Caco-2 (cell line): ENCODE results near the gene DPF1. TPM values are rescaled to one million over a fixed set of nuclear protein-coding genes. Genes with fewer than 3 reads are reported as not detected.

Source experiments
- BruUV-seq: library from RNA; stranded (reverse); fragments of 400-500 nt; replicated peaks from 2 replicates; lab custom pipeline; 2021; lab: Mats Ljungman, UMichigan
- CTCF ChIA-PET: fragments of 300-600 bp; sonication (Branson Sonifier 250); formaldehyde crosslinking; loops from one replicate; lab custom pipeline; 2022; ENCODE audit warnings: antibody characterized with exemption; lab: Charles Lee
- POLR2A ChIA-PET: fragments of 300-600 bp; sonication (Branson Sonifier 250); formaldehyde crosslinking; loops from one replicate; lab custom pipeline; 2022; ENCODE audit warnings: antibody characterized with exemption; lab: Charles Lee
- DNase-seq, 2 experiments: peaks; one replicate each; pipeline versions ENCODE4 v3.0.0 to v3.0.0-alpha.2; 2020 to 2022
- H3K27me3 ChIP-seq: replicated peaks from 2 replicates; pipeline ENCODE4 v1.6.0; 2011; ENCODE audit warnings: low read length; ENCODE audit not compliant: control insufficient read depth, insufficient read depth
- H3K36me3 ChIP-seq: 2 replicates; pipeline ENCODE4 v1.5.1; 2011; ENCODE audit warnings: low read length; ENCODE audit not compliant: control insufficient read depth, insufficient read depth
- H3K4me1 ChIP-seq: fragments of 250-450 bp; sonication (Bioruptor Pico); 2 replicates; pipeline ENCODE4 v1.5.1; 2020; ENCODE audit warnings: mild to moderate bottlenecking
- H3K4me3 ChIP-seq: 2 replicates; pipeline ENCODE4 v1.5.1; 2011; ENCODE audit warnings: low read depth, mild to moderate bottlenecking, control low read depth, low read length
- H3K9me3 ChIP-seq: fragments of 250-450 bp; sonication (Bioruptor Pico); 2 replicates; pipeline ENCODE4 v1.5.1; 2020; ENCODE audit warnings: mild to moderate bottlenecking, moderate library complexity
- H3K27ac Mint-ChIP-seq: one replicate; pipeline ENCODE4 v1.8.0; 2022; ENCODE audit warnings: mixed read lengths; ENCODE audit not compliant: unreplicated experiment
- H3K27me3 Mint-ChIP-seq: one replicate; pipeline ENCODE4 v1.8.0; 2022; ENCODE audit warnings: mixed read lengths; ENCODE audit not compliant: insufficient read depth, unreplicated experiment
- H3K36me3 Mint-ChIP-seq: one replicate; pipeline ENCODE4 v1.8.0; 2022; ENCODE audit warnings: mild to moderate bottlenecking, mixed read lengths; ENCODE audit not compliant: insufficient read depth, unreplicated experiment
- H3K4me1 Mint-ChIP-seq: one replicate; pipeline ENCODE4 v1.8.0; 2022; ENCODE audit warnings: low read depth, mixed read lengths; ENCODE audit not compliant: unreplicated experiment
- H3K4me3 Mint-ChIP-seq: one replicate; pipeline ENCODE4 v1.8.0; 2022; ENCODE audit warnings: mild to moderate bottlenecking, moderate library complexity, mixed read lengths; ENCODE audit not compliant: unreplicated experiment
- H3K9me3 Mint-ChIP-seq: one replicate; pipeline ENCODE4 v1.8.0; 2022; ENCODE audit warnings: mixed read lengths; ENCODE audit not compliant: unreplicated experiment
- intact Hi-C: fragments of 100-400 bp; cut with micrococcal nuclease; formaldehyde crosslinking; loops from one replicate; pipeline ENCODE4 v1.10.0; 2022; ENCODE audit not compliant: unreplicated experiment
- total RNA-seq: library from RNA; stranded (reverse); gene quantifications from 2 replicates; pipeline ENCODE4 v1.2.3, GENCODE V29; 2022
- TF ChIP-seq, protein P1 (sequence below), 2 experiments: fragments of 200-600 bp in 1 of 2; IDR thresholded peaks; 1 replicate in 1 of 2; 2 replicates in 1 of 2; pipeline versions ENCODE4 v1.5.1 to v1.8.0; 2011 to 2022; ENCODE audit warnings: antibody characterized with exemption in 1 of 2, control low read depth in 1 of 2, inconsistent platforms in 1 of 2, low read depth in 1 of 2, low read length in 1 of 2, mild to moderate bottlenecking in 1 of 2, moderate library complexity in 1 of 2; ENCODE audit not compliant: insufficient read depth in 1 of 2, severe bottlenecking in 1 of 2, unreplicated experiment in 1 of 2

Gene DPF1
- total RNA-seq, 1 experiment from 2014 or later, result 5.0 TPM

DNA sequence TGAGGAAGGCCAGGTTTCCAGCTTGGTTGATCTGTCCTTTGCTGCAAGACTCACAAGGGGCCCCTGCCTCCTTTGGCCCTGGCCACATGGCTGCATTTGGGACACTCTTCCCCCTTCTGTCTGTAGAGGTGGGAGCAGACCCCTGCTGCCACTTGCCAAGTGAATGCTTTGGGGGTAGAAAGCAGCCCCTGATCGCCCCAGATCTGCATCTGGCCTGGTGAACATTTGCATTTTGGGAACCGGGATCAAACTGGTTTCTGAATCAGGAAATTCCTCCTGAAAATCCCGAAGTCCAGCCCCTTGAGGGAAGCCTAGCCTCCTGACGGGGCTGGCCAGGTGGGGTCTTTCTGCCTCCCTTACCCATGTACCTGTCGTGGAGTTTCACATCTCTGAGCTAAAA lies 14.9 kb downstream of the DPF1 start:
- intact Hi-C loops, result no loop called here
- Histone ChIP-seq H3K4me1 (no peaks in the 10 kb centered on the region), H3K36me3 (peaks cover 2% of the 10 kb centered on the region; the same call in 1 of the 2 replicates), H3K9me3 (no peaks in the 10 kb centered on the region), H3K27me3 (no peaks in the 10 kb centered on the region), H3K4me3 (no peak overlapping the region)
- POLR2A ChIA-PET, result no interaction called here
- H3K36me3 Mint-ChIP-seq, result peaks cover 61% of the 10 kb centered on the region
- DNase-seq, result no peak
- CTCF ChIA-PET, result no interaction called here
- H3K9me3 Mint-ChIP-seq, result no peaks in the 10 kb centered on the region
- H3K27ac Mint-ChIP-seq, result no peak overlapping the region
- no peak overlapping the region for H3K4me3 Mint-ChIP-seq
- BruUV-seq, result no TSS peak
- peaks cover 10% of the 10 kb centered on the region for H3K4me1 Mint-ChIP-seq
- TF ChIP-seq, protein P1, sequence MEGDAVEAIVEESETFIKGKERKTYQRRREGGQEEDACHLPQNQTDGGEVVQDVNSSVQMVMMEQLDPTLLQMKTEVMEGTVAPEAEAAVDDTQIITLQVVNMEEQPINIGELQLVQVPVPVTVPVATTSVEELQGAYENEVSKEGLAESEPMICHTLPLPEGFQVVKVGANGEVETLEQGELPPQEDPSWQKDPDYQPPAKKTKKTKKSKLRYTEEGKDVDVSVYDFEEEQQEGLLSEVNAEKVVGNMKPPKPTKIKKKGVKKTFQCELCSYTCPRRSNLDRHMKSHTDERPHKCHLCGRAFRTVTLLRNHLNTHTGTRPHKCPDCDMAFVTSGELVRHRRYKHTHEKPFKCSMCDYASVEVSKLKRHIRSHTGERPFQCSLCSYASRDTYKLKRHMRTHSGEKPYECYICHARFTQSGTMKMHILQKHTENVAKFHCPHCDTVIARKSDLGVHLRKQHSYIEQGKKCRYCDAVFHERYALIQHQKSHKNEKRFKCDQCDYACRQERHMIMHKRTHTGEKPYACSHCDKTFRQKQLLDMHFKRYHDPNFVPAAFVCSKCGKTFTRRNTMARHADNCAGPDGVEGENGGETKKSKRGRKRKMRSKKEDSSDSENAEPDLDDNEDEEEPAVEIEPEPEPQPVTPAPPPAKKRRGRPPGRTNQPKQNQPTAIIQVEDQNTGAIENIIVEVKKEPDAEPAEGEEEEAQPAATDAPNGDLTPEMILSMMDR (IDR thresholded peaks at IDR 0.05; ENCODE audit: insufficient read depth in 1 of 2, low read depth in 1 of 2, low read length in 1 of 2, severe bottlenecking in 1 of 2, unreplicated experiment in 1 of 2), result no peak
- H3K27me3 Mint-ChIP-seq, result no peaks in the 10 kb centered on the region

DNA sequence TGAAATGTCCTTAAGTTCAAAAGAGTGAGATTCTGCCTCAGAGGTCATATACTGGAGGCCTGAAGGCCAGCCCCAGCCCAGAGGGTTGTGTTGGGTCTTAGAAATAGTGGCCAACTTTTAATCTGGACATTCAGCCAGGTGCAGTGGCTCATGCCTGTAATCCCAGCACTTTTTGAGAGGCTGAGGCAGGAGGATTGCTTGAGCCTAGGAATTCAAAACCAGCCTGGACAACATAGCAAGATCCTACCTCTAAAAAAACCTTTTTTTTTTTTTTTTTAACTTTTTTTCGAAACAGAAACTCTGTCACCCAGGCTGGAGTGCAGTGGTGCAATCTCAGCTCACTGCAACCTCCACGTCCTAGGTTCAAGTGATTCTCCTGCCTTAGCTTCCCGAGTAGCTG lies 15.5 kb downstream of the DPF1 start:
- Mint-ChIP-seq H3K27me3 (no peaks in the 10 kb centered on the region), H3K4me3 (no peak overlapping the region), H3K4me1 (peaks cover 10% of the 10 kb centered on the region), H3K9me3 (no peaks in the 10 kb centered on the region), H3K27ac (no peak overlapping the region), H3K36me3 (peaks cover 61% of the 10 kb centered on the region)
- H3K4me3 ChIP-seq, result no peak overlapping the region
- ChIA-PET CTCF (no interaction called here), POLR2A (no interaction called here)
- TF ChIP-seq, protein P1 (IDR thresholded peaks at IDR 0.05; ENCODE audit: insufficient read depth in 1 of 2, low read depth in 1 of 2, low read length in 1 of 2, severe bottlenecking in 1 of 2, unreplicated experiment in 1 of 2), result no peak
- intact Hi-C loops, result no loop called here
- no peak for DNase-seq
- no peaks in the 10 kb centered on the region for H3K9me3 ChIP-seq
- no peaks in the 10 kb centered on the region for H3K4me1 ChIP-seq
- H3K27me3 ChIP-seq, result no peaks in the 10 kb centered on the region
- peaks cover 2% of the 10 kb centered on the region; the same call in 1 of the 2 replicates for H3K36me3 ChIP-seq
- no TSS peak for BruUV-seq

DNA sequence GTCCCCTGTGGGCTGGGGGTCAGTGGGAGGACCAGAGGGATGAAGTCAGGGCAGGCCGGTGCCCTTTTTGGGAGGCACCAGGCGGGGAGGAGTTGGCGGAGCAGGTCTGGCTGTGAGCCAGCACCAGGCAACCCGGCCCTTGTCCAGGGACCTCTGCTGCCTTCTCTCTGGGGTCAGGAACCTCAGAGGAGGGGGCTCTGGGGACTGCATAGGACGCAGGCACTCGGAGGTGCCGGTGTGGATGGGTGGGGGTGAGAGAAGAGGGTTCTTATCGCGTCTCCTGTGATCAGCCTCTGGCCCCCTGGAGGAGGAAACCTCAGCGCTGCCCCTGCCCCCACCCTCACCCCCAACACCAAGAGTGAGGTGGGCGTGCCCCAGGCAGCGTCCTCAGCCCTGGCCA lies 16.5 kb downstream of the DPF1 start:
- intact Hi-C loops, result no loop called here
- Mint-ChIP-seq H3K36me3 (peaks cover 65% of the 10 kb centered on the region), H3K4me1 (peaks cover 10% of the 10 kb centered on the region), H3K4me3 (no peak overlapping the region), H3K9me3 (no peaks in the 10 kb centered on the region), H3K27me3 (no peaks in the 10 kb centered on the region), H3K27ac (peak overlapping the region; percentile 42)
- Histone ChIP-seq H3K4me3 (no peak overlapping the region), H3K36me3 (peaks cover 2% of the 10 kb centered on the region; the same call in 1 of the 2 replicates), H3K4me1 (no peaks in the 10 kb centered on the region), H3K9me3 (no peaks in the 10 kb centered on the region), H3K27me3 (no peaks in the 10 kb centered on the region)
- no TSS peak for BruUV-seq
- POLR2A ChIA-PET, result no interaction called here
- CTCF ChIA-PET, result no interaction called here
- TF ChIP-seq, protein P1 (IDR thresholded peaks at IDR 0.05; ENCODE audit: insufficient read depth in 1 of 2, low read depth in 1 of 2, low read length in 1 of 2, severe bottlenecking in 1 of 2, unreplicated experiment in 1 of 2), result no peak
- DNase-seq, result no peak
